ENCODE data around the gene HNF4A.
"Not testable (repeated sequence)": the region's sequence is repeated elsewhere in the genome, so short reads cannot be mapped to it uniquely, and the experiment has no call there.

HNF4A gene

GRCh38 chr20:44464514-44464913 lies 109.0 kb downstream of the HNF4A start:
- H3K9me3 ChIP-seq (ENCODE audit: control insufficient read depth, low read length), result no peaks in the 10 kb centered on the region
- H3K27ac ChIP-seq (ENCODE audit: insufficient read depth, low read length, poor library complexity, severe bottlenecking), result no peak overlapping the region
- no peaks in the 10 kb centered on the region for H3K4me1 ChIP-seq (ENCODE audit: control insufficient read depth, insufficient read depth, low read length, poor library complexity, severe bottlenecking)
- H3K36me3 ChIP-seq (ENCODE audit: control insufficient read depth, insufficient read depth, low read length), result no peaks in the 10 kb centered on the region
- H3K27me3 ChIP-seq (replicated peaks; ENCODE audit: control insufficient read depth, insufficient read depth, low read length, poor library complexity, severe bottlenecking), result no peaks in the 10 kb centered on the region
- H3K4me3 ChIP-seq (ENCODE audit: insufficient read depth, low read depth, low read length, poor library complexity, severe bottlenecking), result no peak overlapping the region
- DNase-seq, result no peak

GRCh38 chr20:44465001-44465560 lies 109.6 kb downstream of the HNF4A start:
- H3K4me3 ChIP-seq (ENCODE audit: insufficient read depth, low read depth, low read length, poor library complexity, severe bottlenecking), result no peak overlapping the region

GRCh38 chr20:44467289-44467883 lies 111.9 kb downstream of the HNF4A start:
- no peaks in the 10 kb centered on the region for H3K27me3 ChIP-seq (replicated peaks; ENCODE audit: control insufficient read depth, insufficient read depth, low read length, poor library complexity, severe bottlenecking)
- no peak overlapping the region for H3K27ac ChIP-seq (ENCODE audit: insufficient read depth, low read length, poor library complexity, severe bottlenecking)
- no peaks in the 10 kb centered on the region for H3K4me1 ChIP-seq (ENCODE audit: control insufficient read depth, insufficient read depth, low read length, poor library complexity, severe bottlenecking)
- DNase-seq, result no peak
- H3K36me3 ChIP-seq (ENCODE audit: control insufficient read depth, insufficient read depth, low read length), result no peaks in the 10 kb centered on the region
- H3K9me3 ChIP-seq (ENCODE audit: control insufficient read depth, low read length), result no peaks in the 10 kb centered on the region
- no peak overlapping the region for H3K4me3 ChIP-seq (ENCODE audit: insufficient read depth, low read depth, low read length, poor library complexity, severe bottlenecking)

More at GRCh38 chr20:44465001-44465560, 109.6 kb downstream of the HNF4A start:
- Histone ChIP-seq H3K27me3 (replicated peaks; ENCODE audit: control insufficient read depth, insufficient read depth, low read length, poor library complexity, severe bottlenecking) (no peaks in the 10 kb centered on the region), H3K4me1 (ENCODE audit: control insufficient read depth, insufficient read depth, low read length, poor library complexity, severe bottlenecking) (no peaks in the 10 kb centered on the region), H3K9me3 (ENCODE audit: control insufficient read depth, low read length) (no peaks in the 10 kb centered on the region), H3K36me3 (ENCODE audit: control insufficient read depth, insufficient read depth, low read length) (no peaks in the 10 kb centered on the region), H3K27ac (ENCODE audit: insufficient read depth, low read length, poor library complexity, severe bottlenecking) (no peak overlapping the region)
- DNase-seq, result no peak

GRCh38 chr20:44468044-44468782 lies 112.7 kb downstream of the HNF4A start:
- Histone ChIP-seq H3K27ac (ENCODE audit: insufficient read depth, low read length, poor library complexity, severe bottlenecking) (no peak overlapping the region), H3K4me3 (ENCODE audit: insufficient read depth, low read depth, low read length, poor library complexity, severe bottlenecking) (no peak overlapping the region), H3K9me3 (ENCODE audit: control insufficient read depth, low read length) (no peaks in the 10 kb centered on the region), H3K36me3 (ENCODE audit: control insufficient read depth, insufficient read depth, low read length) (no peaks in the 10 kb centered on the region), H3K4me1 (ENCODE audit: control insufficient read depth, insufficient read depth, low read length, poor library complexity, severe bottlenecking) (no peaks in the 10 kb centered on the region), H3K27me3 (replicated peaks; ENCODE audit: control insufficient read depth, insufficient read depth, low read length, poor library complexity, severe bottlenecking) (no peaks in the 10 kb centered on the region)
- no peak for DNase-seq

- H3K36me3 ChIP-seq (ENCODE audit: control insufficient read depth, insufficient read depth, low read length), result no peaks in the 10 kb centered on the region
- no peak for DNase-seq
Observed at GRCh38 chr20:44470327-44470726, 114.8 kb downstream of the HNF4A start.

GRCh38 chr20:44471481-44471882 lies 116.0 kb downstream of the HNF4A start:
- no peak overlapping the region for H3K27ac ChIP-seq (ENCODE audit: insufficient read depth, low read length, poor library complexity, severe bottlenecking)
- peaks cover 11% of the 10 kb centered on the region for H3K4me1 ChIP-seq (ENCODE audit: control insufficient read depth, insufficient read depth, low read length, poor library complexity, severe bottlenecking)
- H3K36me3 ChIP-seq (ENCODE audit: control insufficient read depth, insufficient read depth, low read length), result no peaks in the 10 kb centered on the region
- H3K4me3 ChIP-seq (ENCODE audit: insufficient read depth, low read depth, low read length, poor library complexity, severe bottlenecking), result no peak overlapping the region
- no peaks in the 10 kb centered on the region for H3K27me3 ChIP-seq (replicated peaks; ENCODE audit: control insufficient read depth, insufficient read depth, low read length, poor library complexity, severe bottlenecking)
- no peaks in the 10 kb centered on the region for H3K9me3 ChIP-seq (ENCODE audit: control insufficient read depth, low read length)
- DNase-seq, result no peak

More at GRCh38 chr20:44470327-44470726, 114.8 kb downstream of the HNF4A start:
- Histone ChIP-seq H3K4me1 (ENCODE audit: control insufficient read depth, insufficient read depth, low read length, poor library complexity, severe bottlenecking) (peaks cover 4% of the 10 kb centered on the region), H3K27me3 (replicated peaks; ENCODE audit: control insufficient read depth, insufficient read depth, low read length, poor library complexity, severe bottlenecking) (no peaks in the 10 kb centered on the region), H3K9me3 (ENCODE audit: control insufficient read depth, low read length) (no peaks in the 10 kb centered on the region), H3K4me3 (ENCODE audit: insufficient read depth, low read depth, low read length, poor library complexity, severe bottlenecking) (no peak overlapping the region), H3K27ac (ENCODE audit: insufficient read depth, low read length, poor library complexity, severe bottlenecking) (no peak overlapping the region)

- not testable (repeated sequence) for H3K4me3 ChIP-seq (ENCODE audit: insufficient read depth, low read depth, low read length, poor library complexity, severe bottlenecking); H3K36me3 ChIP-seq (ENCODE audit: control insufficient read depth, insufficient read depth, low read length); H3K9me3 ChIP-seq (ENCODE audit: control insufficient read depth, low read length); H3K27me3 ChIP-seq (replicated peaks; ENCODE audit: control insufficient read depth, insufficient read depth, low read length, poor library complexity, severe bottlenecking); H3K27ac ChIP-seq (ENCODE audit: insufficient read depth, low read length, poor library complexity, severe bottlenecking); DNase-seq
- H3K4me1 ChIP-seq (ENCODE audit: control insufficient read depth, insufficient read depth, low read length, poor library complexity, severe bottlenecking), result peaks cover 13% of the 10 kb centered on the region
Observed at GRCh38 chr20:44472283-44472682, 116.8 kb downstream of the HNF4A start.

- Histone ChIP-seq H3K27ac (ENCODE audit: insufficient read depth, low read length, poor library complexity, severe bottlenecking) (peak overlapping the region; percentile 97), H3K4me3 (ENCODE audit: insufficient read depth, low read depth, low read length, poor library complexity, severe bottlenecking) (peak overlapping the region; percentile 92)
Observed at GRCh38 chr20:44475372-44475693, 119.8 kb downstream of the HNF4A start.

GRCh38 chr20:44475694-44476560 lies 120.4 kb downstream of the HNF4A start, which contains the start of gene TTPAL:
Gene TTPAL (plus strand): TSS chr20:44475874. CDS start chr20:44480000, 4,126 bp downstream.
- no peaks in the 10 kb centered on the region for H3K9me3 ChIP-seq (ENCODE audit: control insufficient read depth, low read length)
- H3K36me3 ChIP-seq (ENCODE audit: control insufficient read depth, insufficient read depth, low read length), result peaks cover 11% of the 10 kb centered on the region
- peak; percentile 74 to 82 (median 76) for DNase-seq
- H3K4me1 ChIP-seq (ENCODE audit: control insufficient read depth, insufficient read depth, low read length, poor library complexity, severe bottlenecking), result peaks cover 13% of the 10 kb centered on the region
- H3K27ac ChIP-seq (ENCODE audit: insufficient read depth, low read length, poor library complexity, severe bottlenecking), result peak within 1 kb of the TSS; percentile 97
- H3K27me3 ChIP-seq (replicated peaks; ENCODE audit: control insufficient read depth, insufficient read depth, low read length, poor library complexity, severe bottlenecking), result no peaks in the 10 kb centered on the region
- peak within 1 kb of the TSS; percentile 92 for H3K4me3 ChIP-seq (ENCODE audit: insufficient read depth, low read depth, low read length, poor library complexity, severe bottlenecking)

More at GRCh38 chr20:44475372-44475693, 119.8 kb downstream of the HNF4A start:
- no peak for DNase-seq
- H3K36me3 ChIP-seq (ENCODE audit: control insufficient read depth, insufficient read depth, low read length), result peaks cover 6% of the 10 kb centered on the region
- no peaks in the 10 kb centered on the region for H3K9me3 ChIP-seq (ENCODE audit: control insufficient read depth, low read length)
- no peaks in the 10 kb centered on the region for H3K27me3 ChIP-seq (replicated peaks; ENCODE audit: control insufficient read depth, insufficient read depth, low read length, poor library complexity, severe bottlenecking)
- H3K4me1 ChIP-seq (ENCODE audit: control insufficient read depth, insufficient read depth, low read length, poor library complexity, severe bottlenecking), result peaks cover 13% of the 10 kb centered on the region

Data from effector memory CD4-positive, alpha-beta T cell (primary cell).